ENCODE measurements around the gene KRT86. TPM values are rescaled to one million over a fixed set of nuclear protein-coding genes. Genes with fewer than 3 reads are reported as not detected.

The KRT86 gene
- polyA plus RNA-seq, 1 of the 3 experiments (the other 2 are of a cell fraction) = 0.56 TPM

GRCh38 chr12:52323001-52323400 lies 48.6 kb downstream of the KRT86 start:
- no peaks in the 10 kb centered on the region for H3K79me2 ChIP-seq (ENCODE audit: insufficient read depth)
- no peak overlapping the region for H3K4me2 ChIP-seq
- no peaks in the 10 kb centered on the region for H3K4me1 ChIP-seq (ENCODE audit: control insufficient read depth in 1 of 2, insufficient read depth in 2 of 2, low read depth in 1 of 2, low read length in 1 of 2)
- no peak overlapping the region for H3K27ac ChIP-seq (ENCODE audit: low read depth in 2 of 2, low read length in 1 of 2)
- no peaks in the 10 kb centered on the region for H3K9me3 ChIP-seq
- ChIA-PET CTCF (interaction anchor here (1.1 to 12.6 kb wide), 4 partner anchors 10 to 166 kb away, joined by 3 to 218 read pairs (median 28); no protein-coding TSS in a partner anchor), POLR2A (no interaction called here)
- H4K20me1 ChIP-seq (ENCODE audit: insufficient read depth) = no peaks in the 10 kb centered on the region
- no peaks in the 10 kb centered on the region for H3K36me3 ChIP-seq (replicated peaks in 1 of 2; ENCODE audit: control insufficient read depth in 1 of 2, insufficient read depth in 2 of 2, low read length in 1 of 2)
- H3K9ac ChIP-seq = no peak overlapping the region
- 14% methylated on average over 1 of the region's 1 CpG for WGBS (ENCODE audit: low lambda C conversion rate)
- H3F3A ChIP-seq (replicated peaks; ENCODE audit: insufficient read depth) = no peaks in the 10 kb centered on the region
- H2AFZ ChIP-seq (ENCODE audit: low read depth) = no peak overlapping the region
- DNase-seq = no peak
- H3K9me2 ChIP-seq = no peaks in the 10 kb centered on the region
- no peak overlapping the region for H3K4me3 ChIP-seq (ENCODE audit: low read depth in 2 of 2, low read length in 1 of 2)
- no peak for TF ChIP-seq NFIC (IDR thresholded peaks at IDR 0.05; ENCODE audit: borderline replicate concordance)
- H3K27me3 ChIP-seq (ENCODE audit: insufficient read depth) = no peaks in the 10 kb centered on the region; the same call in 1 of the 2 replicates

GRCh38 chr12:52323416-52324152 lies 49.1 kb downstream of the KRT86 start:
- no peaks in the 10 kb centered on the region; the same call in 1 of the 2 replicates for H3K27me3 ChIP-seq (ENCODE audit: insufficient read depth)

More at GRCh38 chr12:52323416-52324152, 49.1 kb downstream of the KRT86 start:
- TF ChIP-seq SIN3A (IDR thresholded peaks at IDR 0.05; ENCODE audit: borderline replicate concordance, low read depth, low read length) (no peak), FOSL2 (IDR thresholded peaks at IDR 0.05; ENCODE audit: borderline replicate concordance, low read depth) (no peak), MEF2A (IDR thresholded peaks at IDR 0.05; ENCODE audit: borderline replicate concordance, low read depth) (no peak), USF1 (IDR thresholded peaks at IDR 0.05; ENCODE audit: borderline replicate concordance, low read depth) (no peak), YY1 (IDR thresholded peaks at IDR 0.05; ENCODE audit: low read depth) (no peak), MAX (IDR thresholded peaks at IDR 0.05; ENCODE audit: low read depth) (no peak), TCF12 (IDR thresholded peaks at IDR 0.05) (no peak), USF2 (IDR thresholded peaks at IDR 0.05; ENCODE audit: borderline replicate concordance, low read depth, low read length) (no peak), FOXJ3 (CRISPR knock-in tag; IDR thresholded peaks at IDR 0.05) (no peak), EP300 (IDR thresholded peaks at IDR 0.05; ENCODE audit: borderline replicate concordance in 1 of 2, low read depth in 1 of 2, low read length in 1 of 2) (no peak), JUND (IDR thresholded peaks at IDR 0.05) (no peak), ZBTB33 (IDR thresholded peaks at IDR 0.05; ENCODE audit: borderline replicate concordance, low read depth) (no peak)
- Histone ChIP-seq H3K4me3 (ENCODE audit: low read depth in 2 of 2, low read length in 1 of 2) (no peak overlapping the region), H3K36me3 (replicated peaks in 1 of 2; ENCODE audit: control insufficient read depth in 1 of 2, insufficient read depth in 2 of 2, low read length in 1 of 2) (no peaks in the 10 kb centered on the region), H3K9me3 (no peaks in the 10 kb centered on the region), H3K9ac (no peak overlapping the region), H3F3A (replicated peaks; ENCODE audit: insufficient read depth) (no peaks in the 10 kb centered on the region), H3K27ac (ENCODE audit: low read depth in 2 of 2, low read length in 1 of 2) (no peak overlapping the region), H4K20me1 (ENCODE audit: insufficient read depth) (no peaks in the 10 kb centered on the region), H3K79me2 (ENCODE audit: insufficient read depth) (no peaks in the 10 kb centered on the region), H2AFZ (ENCODE audit: low read depth) (no peak overlapping the region), H3K9me2 (no peaks in the 10 kb centered on the region), H3K4me2 (no peak overlapping the region), H3K4me1 (ENCODE audit: control insufficient read depth in 1 of 2, insufficient read depth in 2 of 2, low read depth in 1 of 2, low read length in 1 of 2) (no peaks in the 10 kb centered on the region)
- WGBS (ENCODE audit: low lambda C conversion rate) = 71% methylated on average over 10 of the region's 10 CpGs
- no peak for DNase-seq
- CTCF ChIA-PET = interaction anchor here (1.1 to 12.6 kb wide), 7 partner anchors 10 to 562 kb away, joined by 3 to 218 read pairs (median 4); no protein-coding TSS in a partner anchor
- POLR2A ChIA-PET = no interaction called here
